ENCODE data around the gene RNH1.
A peak's percentile ranks its signal among the peaks of the same experiment; 100 is the strongest.

RNH1 gene

DNA sequence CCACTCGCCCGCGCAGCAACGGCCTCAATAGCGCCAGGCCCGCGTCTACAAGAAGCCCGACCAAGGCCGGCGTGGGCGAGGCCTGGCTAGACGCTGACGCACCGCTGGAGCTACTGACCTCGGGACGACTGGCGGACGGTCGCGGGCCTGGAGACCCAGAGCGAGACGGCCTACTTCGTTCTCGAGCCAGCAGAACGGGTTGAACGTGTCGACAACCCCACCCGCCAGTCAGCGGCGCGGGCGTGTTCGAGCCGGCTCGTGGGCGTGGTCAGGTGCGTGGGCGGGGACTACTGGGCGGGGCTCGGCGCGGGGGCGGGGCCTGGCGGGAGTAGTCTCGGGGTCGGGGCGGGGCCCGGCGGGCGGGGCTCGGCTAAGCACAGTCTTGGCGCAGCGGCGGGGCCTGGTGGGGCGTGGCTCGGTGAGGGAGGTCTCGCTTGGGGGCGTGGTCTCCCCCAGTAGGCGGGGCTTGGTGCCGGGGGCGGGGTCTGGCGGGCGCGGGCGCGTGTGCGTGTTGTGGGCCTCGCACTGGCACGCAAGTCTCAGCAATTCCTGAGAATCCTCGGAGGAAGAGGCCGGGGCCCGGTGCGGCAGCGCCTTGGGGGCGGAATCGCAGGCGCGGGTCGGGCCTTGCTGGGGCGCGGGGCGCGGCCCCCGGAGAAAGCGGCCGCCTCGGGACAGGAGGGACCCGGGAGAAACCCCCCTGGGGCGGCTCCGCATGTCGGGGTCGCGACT, at the start of gene RNH1:
RNH1 (minus strand) TSS at position 248 of the 732 bp plus-strand sequence. CDS start 5,080 bp downstream, outside the sequence.
- peak; percentile 99 to 100 for DNase-seq

DNA sequence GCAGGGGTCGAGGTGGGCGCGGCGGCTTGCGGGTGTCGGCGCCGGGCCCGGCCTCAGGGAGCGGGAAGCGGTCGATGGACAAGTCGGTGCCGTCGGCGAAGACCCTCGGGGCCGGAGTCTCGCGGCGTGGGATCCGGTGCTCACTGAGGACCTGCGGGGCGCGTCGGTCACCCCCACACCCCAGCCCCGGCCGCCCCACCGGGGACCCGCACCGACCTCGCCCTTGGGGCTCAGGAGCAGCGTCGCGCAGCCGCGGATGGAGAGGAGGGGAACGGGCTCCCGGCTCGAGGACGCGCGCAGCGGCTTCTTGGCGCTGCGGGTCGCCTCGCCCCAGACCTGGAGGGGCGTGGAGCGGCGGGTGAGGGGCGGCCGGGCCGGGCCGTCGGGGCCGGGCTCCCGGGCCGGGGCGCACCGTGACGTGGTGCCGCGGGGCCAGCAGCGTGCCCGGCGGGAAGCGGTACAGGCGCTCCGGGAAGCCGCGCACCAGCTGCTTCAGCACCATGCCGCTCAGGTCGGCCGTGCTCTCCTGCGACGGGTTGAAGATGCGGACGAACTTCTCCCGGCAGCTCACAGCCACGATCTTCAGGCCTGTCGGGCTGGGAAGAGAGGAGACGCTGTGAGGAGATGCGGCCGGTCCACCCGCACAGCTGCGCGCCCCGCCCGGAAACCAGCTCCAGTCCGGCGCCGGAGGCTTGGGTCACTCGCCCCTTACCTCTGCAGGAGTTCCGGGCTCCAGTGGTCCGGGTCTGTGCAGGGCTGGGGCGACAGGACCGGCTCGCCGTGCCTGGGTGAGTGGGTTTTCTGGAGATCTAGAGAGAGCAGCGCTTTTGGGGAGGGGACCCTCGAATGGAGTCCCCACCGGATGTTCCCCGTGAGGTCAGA, 49.0 kb upstream of the RNH1 start:
- DNase-seq = no peak

DNA sequence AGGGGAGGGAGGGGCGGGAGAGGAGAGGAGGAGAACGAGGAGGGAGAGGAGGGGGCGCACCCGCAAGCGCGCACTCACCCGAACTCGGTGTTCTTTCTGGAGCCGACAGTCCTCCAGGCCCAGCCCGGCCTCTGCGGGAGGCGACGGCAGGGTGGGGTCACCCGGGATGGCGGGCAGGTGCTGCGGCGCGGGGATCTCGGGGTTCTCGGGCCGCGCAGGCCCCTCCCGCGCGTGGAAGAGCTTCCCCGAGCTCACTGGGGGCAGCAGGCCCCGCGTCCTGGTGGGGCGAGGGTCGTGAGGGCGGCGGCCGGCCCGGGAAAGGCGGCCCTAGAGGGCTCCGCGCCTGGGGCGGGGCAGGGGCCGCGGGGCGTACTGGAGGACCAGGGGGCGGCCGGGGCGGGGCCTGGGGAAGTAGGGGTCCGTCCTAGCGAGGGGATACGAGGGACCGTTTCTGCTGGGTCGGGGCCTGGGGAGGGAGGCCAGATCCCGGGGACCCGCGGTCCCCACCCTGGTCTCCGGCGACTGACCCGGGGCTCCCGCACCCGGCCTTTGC, 48.3 kb upstream of the RNH1 start:
- no peak for DNase-seq

DNA sequence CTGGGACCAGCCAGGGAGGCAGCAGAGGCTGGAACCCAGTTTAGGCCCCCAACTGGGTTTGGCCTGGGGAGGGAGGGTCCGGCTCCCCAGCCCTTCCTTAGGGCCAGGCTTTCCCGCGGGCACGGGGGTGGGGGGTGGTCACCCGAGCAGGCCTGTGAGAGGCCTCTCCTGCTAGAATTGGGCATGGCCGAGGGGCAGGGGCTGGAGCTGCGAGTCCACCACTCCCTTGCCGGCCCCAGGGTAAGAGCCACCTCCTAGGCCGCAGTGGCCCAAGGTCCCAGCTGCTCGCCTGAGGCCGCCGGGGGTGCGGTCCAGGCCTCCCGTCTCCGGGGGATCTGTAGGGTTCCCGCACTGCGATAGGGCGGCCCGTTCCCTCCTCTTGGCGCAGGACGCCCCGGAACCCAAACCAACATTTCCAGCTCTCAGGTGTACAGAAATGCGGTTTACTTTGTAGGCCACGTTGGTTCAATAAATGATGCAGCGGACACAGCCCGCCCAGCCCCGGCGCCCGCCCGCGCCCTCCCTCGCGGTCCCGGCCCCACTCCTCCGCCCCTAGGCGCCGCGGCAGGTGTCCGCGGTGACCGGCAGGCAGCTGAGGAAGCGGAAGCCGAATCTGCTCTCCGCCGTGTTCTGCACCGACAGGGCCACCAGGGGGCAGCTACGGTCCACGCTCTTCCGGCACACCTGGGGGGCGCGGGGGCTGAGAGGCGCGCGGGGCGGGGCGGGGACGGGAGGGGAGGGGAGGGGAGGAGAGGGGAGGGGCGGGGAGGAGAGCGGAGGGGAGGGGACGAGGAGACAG, 47.6 kb upstream of the RNH1 start:
- DNase-seq = peak; percentile 80 to 84

DNA sequence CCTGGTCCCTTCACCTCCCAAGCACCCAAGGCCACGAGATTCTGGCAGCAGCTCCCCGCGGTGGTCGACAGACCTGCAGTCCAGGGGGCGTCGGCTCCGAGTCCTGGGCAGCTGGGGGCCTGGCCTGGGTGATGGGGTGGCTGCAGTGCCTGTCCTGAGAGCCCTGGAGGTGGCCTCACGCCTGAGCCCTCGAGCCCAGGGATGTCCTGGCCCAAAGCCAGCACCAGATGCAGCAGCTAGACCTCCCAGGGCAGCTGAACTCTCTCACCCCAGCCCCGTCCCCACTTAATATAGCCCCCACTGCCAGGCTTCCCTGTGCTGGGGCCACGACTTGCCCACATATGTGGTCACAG, 46.9 kb upstream of the RNH1 start:
- no peak for DNase-seq

- no peak for DNase-seq
Measured at GRCh38 chr11:553083-553987, 46.3 kb upstream of the RNH1 start.

DNA sequence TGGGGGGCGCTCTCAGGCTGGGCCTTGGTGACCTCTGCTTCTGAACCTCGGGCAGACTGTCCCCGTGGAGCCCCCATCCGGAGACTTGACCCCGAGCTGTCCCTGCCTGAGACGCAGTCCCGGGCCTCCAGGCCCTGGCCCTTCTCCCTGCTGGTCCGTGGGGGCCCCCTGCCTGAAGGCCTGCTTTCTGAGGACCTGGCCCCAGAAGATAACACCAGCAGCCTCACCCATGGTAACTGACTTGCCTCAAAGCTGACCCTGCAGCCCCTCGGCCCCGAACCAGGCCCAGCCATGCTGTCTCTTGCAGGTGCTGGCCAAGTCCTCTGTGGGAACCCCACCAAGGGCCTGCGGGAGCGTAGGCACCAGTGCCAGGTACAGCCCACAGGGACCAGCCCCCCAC, 44.6 kb upstream of the RNH1 start:
- DNase-seq = no peak

DNA sequence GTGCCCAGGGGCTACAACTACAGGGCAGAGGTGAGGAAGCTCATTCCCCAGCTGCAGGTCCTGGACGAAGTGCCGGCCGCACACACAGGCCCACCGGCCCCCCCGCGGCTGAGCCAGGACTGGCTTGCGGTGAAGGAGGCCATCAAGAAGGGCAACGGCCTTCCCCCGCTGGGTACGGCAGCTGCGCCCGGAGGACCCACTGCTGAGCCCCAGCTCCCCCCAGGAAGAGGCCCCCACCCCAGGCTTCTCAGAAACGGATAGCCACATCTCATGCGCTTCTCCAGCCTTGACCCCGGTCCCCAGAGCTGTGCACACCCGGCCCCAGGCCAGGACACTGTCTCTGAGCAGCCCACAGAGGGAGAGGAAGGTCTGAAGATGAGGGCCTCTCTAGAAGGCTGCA, 44.1 kb upstream of the RNH1 start:
- DNase-seq = no peak

GRCh38 chr11:550746-551085, 43.7 kb upstream of the RNH1 start:
- no peak for DNase-seq

DNA sequence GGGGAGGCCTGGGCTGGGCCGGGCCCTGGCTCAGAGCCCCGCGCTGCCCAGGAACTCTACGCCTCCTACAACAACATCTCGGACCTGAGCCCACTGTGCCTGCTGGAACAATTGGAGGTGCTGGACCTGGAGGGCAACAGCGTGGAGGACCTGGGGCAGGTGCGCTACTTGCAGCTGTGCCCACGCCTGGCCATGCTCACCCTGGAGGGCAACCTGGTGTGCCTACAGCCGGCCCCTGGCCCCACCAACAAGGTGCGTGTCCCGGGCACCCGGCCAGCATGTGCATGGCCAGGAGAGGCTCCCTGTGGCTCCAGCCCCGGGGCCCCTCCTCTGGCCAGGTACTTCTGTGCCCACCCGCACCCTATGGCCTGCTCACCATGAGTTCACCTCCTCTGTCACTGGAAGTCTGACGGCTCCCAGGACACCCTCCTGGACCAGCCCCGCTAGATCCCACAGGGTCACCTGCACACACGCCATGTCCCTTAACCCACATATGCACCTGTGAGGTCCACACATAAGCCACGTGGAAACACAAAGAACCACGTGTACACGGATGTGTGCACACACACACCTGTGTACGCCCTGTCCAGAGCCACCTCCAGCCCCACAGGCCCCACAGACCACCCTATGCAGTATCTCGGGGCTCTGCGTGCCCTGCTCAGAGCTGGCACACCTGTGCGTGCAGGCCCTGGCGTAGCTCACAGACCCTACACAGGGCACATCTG, 43.1 kb upstream of the RNH1 start:
- no peak for DNase-seq

GRCh38 chr11:548700-549603, 41.9 kb upstream of the RNH1 start:
- no peak for DNase-seq

GRCh38 chr11:545171-545570, 38.1 kb upstream of the RNH1 start:
- DNase-seq = no peak

DNA sequence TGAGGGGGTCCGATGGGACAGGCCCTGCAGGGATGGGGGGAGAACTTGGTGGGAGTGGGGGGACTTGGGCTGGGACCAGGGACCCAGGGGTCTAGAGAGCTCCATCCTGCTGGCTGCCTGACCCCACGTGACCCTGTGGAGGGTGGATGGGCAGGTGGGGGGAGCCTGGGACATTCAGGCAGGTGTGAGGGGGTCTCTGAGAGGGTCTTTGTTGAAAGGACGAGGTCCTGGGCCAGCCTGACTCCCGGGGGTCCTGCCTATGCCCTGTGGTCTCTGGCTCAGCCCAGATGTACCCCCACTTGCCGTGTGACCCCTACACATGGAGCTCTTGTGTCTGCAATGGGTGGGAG, 37.8 kb upstream of the RNH1 start:
- no peak for DNase-seq

DNA sequence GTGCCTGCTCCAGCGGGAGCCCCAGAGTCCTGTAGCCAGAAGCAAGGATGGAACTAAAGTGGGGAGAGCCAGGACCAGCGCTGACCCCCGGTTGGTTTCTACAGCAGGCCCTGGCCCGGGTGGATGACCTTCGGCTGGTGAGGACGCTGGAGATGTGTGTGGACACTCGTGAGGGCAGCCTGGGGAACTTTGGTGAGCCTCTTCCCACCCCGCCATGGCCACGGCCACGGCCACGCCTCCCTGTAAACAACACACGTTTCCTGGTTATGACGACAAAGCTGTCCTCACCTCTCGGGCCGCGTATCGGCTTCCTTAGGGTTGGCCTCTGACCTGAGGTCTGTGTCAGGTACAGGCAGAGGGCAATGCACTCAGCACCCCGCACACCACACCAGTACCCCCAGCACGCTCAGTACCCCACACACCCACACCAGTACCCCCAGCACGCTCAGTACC, 34.4 kb upstream of the RNH1 start:
- no peak for DNase-seq

GRCh38 chr11:540583-541432, 33.8 kb upstream of the RNH1 start:
- no peak for DNase-seq

DNA sequence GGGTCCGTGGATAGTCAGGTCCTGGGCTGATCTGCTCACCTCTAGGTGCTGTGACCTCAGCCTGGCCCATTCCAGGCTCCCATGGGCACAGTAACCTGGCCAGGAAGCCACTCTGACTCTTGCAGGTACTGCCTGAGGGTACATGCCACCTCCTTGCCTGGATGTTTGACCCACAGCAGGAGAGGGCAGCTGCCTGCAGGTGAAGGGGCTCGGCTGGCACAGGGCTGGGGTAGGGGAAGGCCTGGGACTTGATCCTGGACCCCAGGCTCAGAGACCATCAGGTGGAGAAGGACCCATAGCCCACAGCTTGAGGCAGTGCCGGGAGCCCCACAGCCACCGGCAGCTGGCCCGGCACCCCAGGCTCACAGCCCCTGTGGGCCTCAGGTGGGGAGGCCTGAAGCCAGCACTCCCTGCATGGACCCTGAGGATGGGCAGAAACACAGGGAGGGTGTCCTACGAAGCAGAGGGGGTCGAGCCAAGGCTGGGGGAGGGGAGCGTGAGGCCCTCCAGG, 33.0 kb upstream of the RNH1 start:
- no peak for DNase-seq

GRCh38 chr11:538431-539051, 31.5 kb upstream of the RNH1 start:
- no peak for DNase-seq

GRCh38 chr11:537622-538430, 30.8 kb upstream of the RNH1 start:
- DNase-seq = no peak

Measured in activated CD4-positive, alpha-beta T cell treated with anti-CD3 and anti-CD28 coated beads for 4 hours (primary cell).